AG04450 (cell line): ENCODE results near the gene KLHDC4. TPM values are rescaled to one million over a fixed set of nuclear protein-coding genes. Genes with fewer than 3 reads are reported as not detected.

Experiments
- CTCF ChIA-PET: fragments of 300-600, 350-600 bp; formaldehyde crosslinking; extraction: SDS; loops from one replicate; lab custom pipeline; 2022; ENCODE audit warnings: antibody characterized with exemption, inconsistent platforms; lab: Charles Lee
- POLR2A ChIA-PET: fragments of 350-600 bp; formaldehyde crosslinking; extraction: SDS; loops from one replicate; lab custom pipeline; 2021; ENCODE audit warnings: antibody characterized with exemption, inconsistent platforms; lab: Yijun Ruan, JAX
- DNase-seq: peaks from one replicate; pipeline ENCODE4 v3.0.0-alpha.2; 2011; ENCODE audit warnings: low read depth, low spot score
- H3K27ac ChIP-seq: one replicate; pipeline ENCODE4 v1.5.1; 2012; ENCODE audit warnings: low read depth, low read length, control low read depth
- H3K27me3 ChIP-seq: one replicate; pipeline ENCODE4 v1.6.0; 2012; ENCODE audit warnings: low read length; ENCODE audit not compliant: control insufficient read depth, insufficient read depth
- H3K4me3 ChIP-seq: 2 replicates; pipeline ENCODE4 v1.5.1; 2011; ENCODE audit warnings: mild to moderate bottlenecking, low read depth, low read length, control low read depth
- H3K9me3 ChIP-seq: 2 replicates; pipeline ENCODE4 v1.5.1; 2012; ENCODE audit warnings: low read length; ENCODE audit not compliant: control insufficient read depth, insufficient read depth
- polyA plus RNA-seq: library from polyadenylated mRNA; depleted of rRNA; stranded (reverse); fragments of >200 nt; gene quantifications from 2 replicates; pipeline ENCODE4 v1.2.3, GENCODE V29; 2011
- TF ChIP-seq, protein P1 (sequence below): IDR thresholded peaks from 2 replicates; pipeline ENCODE4 v1.5.1; 2011; ENCODE audit warnings: low read depth, low read length, control low read depth, inconsistent platforms

KLHDC4 gene
- polyA plus RNA-seq, 1 experiment = 9.9 TPM

- CTCF ChIA-PET = no interaction called here
- no peaks in the 10 kb centered on the region for H3K27me3 ChIP-seq
- H3K27ac ChIP-seq = no peak overlapping the region
- POLR2A ChIA-PET = no interaction called here
- TF ChIP-seq, protein P1, sequence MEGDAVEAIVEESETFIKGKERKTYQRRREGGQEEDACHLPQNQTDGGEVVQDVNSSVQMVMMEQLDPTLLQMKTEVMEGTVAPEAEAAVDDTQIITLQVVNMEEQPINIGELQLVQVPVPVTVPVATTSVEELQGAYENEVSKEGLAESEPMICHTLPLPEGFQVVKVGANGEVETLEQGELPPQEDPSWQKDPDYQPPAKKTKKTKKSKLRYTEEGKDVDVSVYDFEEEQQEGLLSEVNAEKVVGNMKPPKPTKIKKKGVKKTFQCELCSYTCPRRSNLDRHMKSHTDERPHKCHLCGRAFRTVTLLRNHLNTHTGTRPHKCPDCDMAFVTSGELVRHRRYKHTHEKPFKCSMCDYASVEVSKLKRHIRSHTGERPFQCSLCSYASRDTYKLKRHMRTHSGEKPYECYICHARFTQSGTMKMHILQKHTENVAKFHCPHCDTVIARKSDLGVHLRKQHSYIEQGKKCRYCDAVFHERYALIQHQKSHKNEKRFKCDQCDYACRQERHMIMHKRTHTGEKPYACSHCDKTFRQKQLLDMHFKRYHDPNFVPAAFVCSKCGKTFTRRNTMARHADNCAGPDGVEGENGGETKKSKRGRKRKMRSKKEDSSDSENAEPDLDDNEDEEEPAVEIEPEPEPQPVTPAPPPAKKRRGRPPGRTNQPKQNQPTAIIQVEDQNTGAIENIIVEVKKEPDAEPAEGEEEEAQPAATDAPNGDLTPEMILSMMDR = no peak
- H3K9me3 ChIP-seq = no peaks in the 10 kb centered on the region
- peak; percentile 30 for DNase-seq
- H3K4me3 ChIP-seq = no peak overlapping the region
Measured at GRCh38 chr16:87757841-87758426, 7.9 kb downstream of the KLHDC4 start.

DNA sequence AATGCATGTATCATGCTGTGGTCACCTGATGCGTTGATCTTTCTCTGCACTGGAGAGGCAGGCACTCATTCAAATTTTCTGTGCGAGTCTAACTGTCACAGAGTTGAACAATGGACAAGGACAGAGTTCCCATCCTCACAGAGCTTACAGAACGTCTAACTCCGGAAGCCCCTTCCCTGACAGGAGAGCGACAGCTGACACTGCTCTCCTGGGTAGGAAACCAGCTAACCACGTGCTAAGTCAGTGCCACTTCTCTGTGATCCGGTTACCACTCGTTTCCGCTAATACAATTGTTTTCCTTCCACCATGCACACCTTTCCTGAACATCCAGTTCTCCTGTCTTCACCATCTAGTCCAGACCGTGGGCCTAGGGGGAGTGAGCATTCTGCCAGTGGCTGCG is 11.3 kb downstream of the KLHDC4 start:
- ChIA-PET POLR2A (no interaction called here), CTCF (interaction anchor here (1.7 kb wide), 1 partner anchor 117 kb away, joined by 7 read pairs; no protein-coding TSS in a partner anchor)
- no peak for DNase-seq
- no peak overlapping the region for H3K27ac ChIP-seq
- TF ChIP-seq, protein P1 = no peak
- no peak overlapping the region for H3K4me3 ChIP-seq
- H3K27me3 ChIP-seq = no peaks in the 10 kb centered on the region
- H3K9me3 ChIP-seq = no peaks in the 10 kb centered on the region

DNA sequence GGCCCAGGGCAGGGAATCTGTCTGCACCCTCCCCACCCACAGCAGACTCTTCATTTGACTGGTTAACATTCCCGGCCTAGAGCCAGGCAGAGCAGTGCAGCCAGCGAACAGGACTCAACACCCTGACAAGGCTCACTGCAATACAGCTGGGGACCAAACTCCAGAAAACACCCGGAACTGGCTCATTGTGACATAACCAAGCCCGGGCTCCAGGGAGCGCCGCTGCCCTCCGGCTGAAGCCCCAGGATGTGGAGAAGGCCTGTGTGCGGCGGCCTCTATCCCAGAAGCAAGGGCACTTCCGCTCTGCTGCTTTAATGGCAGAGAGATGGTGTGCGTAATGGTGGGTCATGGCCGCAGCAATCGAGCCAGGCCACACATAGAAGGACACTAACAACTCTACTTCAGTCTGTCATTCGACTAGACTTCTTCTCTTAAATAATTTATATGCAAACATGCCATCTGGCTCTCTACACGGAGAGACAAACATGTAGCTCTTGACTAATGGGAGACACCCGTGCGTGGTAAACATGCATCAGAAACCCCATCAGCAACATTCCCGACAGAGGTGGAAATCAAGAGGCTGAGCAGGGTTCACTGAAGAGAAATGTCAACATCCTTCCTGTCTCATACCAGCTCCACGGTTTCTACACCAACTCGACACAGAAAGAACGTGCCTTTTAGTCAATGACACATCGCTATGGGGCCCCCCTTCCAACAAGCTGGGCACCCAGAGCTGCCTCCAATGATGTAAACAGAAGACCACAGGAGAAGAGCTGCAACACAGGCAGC is 18.0 kb downstream of the KLHDC4 start:
- CTCF ChIA-PET = interaction anchor here (1.2 kb wide), 1 partner anchor 22 kb away, joined by 4 read pairs; no protein-coding TSS in a partner anchor
- TF ChIP-seq, protein P1 = no peak
- no peaks in the 10 kb centered on the region for H3K9me3 ChIP-seq
- no peaks in the 10 kb centered on the region for H3K27me3 ChIP-seq
- no peak for DNase-seq
- POLR2A ChIA-PET = interaction anchor here (0.7 kb wide), 1 partner anchor 18 kb away, joined by 3 read pairs; the partner anchor contains the start of gene KLHDC4
- no peak overlapping the region for H3K27ac ChIP-seq
- H3K4me3 ChIP-seq = no peak overlapping the region

DNA sequence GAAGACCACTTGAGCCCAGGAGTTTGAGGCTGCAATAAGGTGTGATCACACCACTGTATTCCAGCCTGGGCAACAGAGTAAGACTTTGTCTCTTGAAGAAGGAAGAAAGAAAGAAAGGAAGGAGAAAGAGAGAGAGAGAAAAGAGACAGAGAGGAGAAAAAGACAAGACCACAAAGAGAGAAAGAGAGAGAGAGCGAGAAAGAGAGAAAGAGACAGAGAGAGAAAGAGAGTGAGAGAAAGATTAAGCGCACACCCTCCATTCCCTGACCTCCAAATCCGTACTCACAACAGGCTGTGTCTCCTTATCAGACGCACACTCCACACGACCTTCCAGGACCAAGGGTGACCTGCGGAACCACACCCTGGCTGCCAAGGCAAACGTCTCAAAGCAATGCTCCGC is 19.6 kb downstream of the KLHDC4 start:
- ChIA-PET POLR2A (no interaction called here), CTCF (no interaction called here)
- no peak overlapping the region for H3K27ac ChIP-seq
- H3K27me3 ChIP-seq = no peaks in the 10 kb centered on the region
- TF ChIP-seq, protein P1 = no peak
- no peaks in the 10 kb centered on the region for H3K9me3 ChIP-seq
- H3K4me3 ChIP-seq = no peak overlapping the region
- DNase-seq = no peak
